Testis (tissue), 2 donors: ENCODE measurements around the gene ANKRD33B.

Experiments
- POLR2A ChIP-seq: fragments of 450-650 bp; IDR thresholded peaks from one replicate; pipeline ENCODE4 v1.6.1; 2017; ENCODE audit warnings: antibody characterized with exemption, mild to moderate bottlenecking, moderate library complexity
- TF ChIP-seq, protein P1 (sequence below), 3 experiments: fragments of 450-650 bp in 2 of 3; fragments of 200-600 bp in 1 of 3; sonication (generic) in 1 of 3; IDR thresholded peaks; one replicate each; pipeline ENCODE4 v1.5.1; 2016 to 2019; ENCODE audit warnings: antibody characterized with exemption in 3 of 3, mild to moderate bottlenecking in 2 of 3, moderate library complexity in 1 of 3

- TF ChIP-seq, protein P1, sequence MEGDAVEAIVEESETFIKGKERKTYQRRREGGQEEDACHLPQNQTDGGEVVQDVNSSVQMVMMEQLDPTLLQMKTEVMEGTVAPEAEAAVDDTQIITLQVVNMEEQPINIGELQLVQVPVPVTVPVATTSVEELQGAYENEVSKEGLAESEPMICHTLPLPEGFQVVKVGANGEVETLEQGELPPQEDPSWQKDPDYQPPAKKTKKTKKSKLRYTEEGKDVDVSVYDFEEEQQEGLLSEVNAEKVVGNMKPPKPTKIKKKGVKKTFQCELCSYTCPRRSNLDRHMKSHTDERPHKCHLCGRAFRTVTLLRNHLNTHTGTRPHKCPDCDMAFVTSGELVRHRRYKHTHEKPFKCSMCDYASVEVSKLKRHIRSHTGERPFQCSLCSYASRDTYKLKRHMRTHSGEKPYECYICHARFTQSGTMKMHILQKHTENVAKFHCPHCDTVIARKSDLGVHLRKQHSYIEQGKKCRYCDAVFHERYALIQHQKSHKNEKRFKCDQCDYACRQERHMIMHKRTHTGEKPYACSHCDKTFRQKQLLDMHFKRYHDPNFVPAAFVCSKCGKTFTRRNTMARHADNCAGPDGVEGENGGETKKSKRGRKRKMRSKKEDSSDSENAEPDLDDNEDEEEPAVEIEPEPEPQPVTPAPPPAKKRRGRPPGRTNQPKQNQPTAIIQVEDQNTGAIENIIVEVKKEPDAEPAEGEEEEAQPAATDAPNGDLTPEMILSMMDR (IDR thresholded peaks at IDR 0.05): no peak
- TF ChIP-seq POLR2A: no peak
Measured at GRCh38 chr5:10702911-10703491, 139.1 kb downstream of the ANKRD33B start.
